IMR-90 (cell line): Measurements from ENCODE around the gene DENND1A. TPM values are rescaled to one million over a fixed set of nuclear protein-coding genes. Genes with fewer than 3 reads are reported as not detected.

Source experiments
- ATAC-seq: fragments of 200-7000 bp; cut with Tn5 transposase; 2 replicates; pipeline ENCODE4 v1.9.1; 2020; ENCODE audit warnings: low read depth, mild to moderate bottlenecking, moderate library complexity
- BruUV-seq: library from RNA; stranded (reverse); fragments of 400-500 nt; replicated peaks from 2 replicates; lab custom pipeline; 2021; lab: Mats Ljungman, UMichigan
- CTCF ChIA-PET: fragments of 300-600 bp; formaldehyde crosslinking; extraction: SDS; loops from one replicate; lab custom pipeline; 2021; ENCODE audit warnings: antibody characterized with exemption; lab: Yijun Ruan, JAX
- POLR2A ChIA-PET: fragments of 300-600 bp; sonication (Branson Sonifier 250); formaldehyde crosslinking; loops from one replicate; lab custom pipeline; 2022; ENCODE audit warnings: antibody characterized with exemption; ENCODE audit not compliant: unreplicated experiment; lab: Charles Lee
- DNase-seq: peaks from one replicate; pipeline ENCODE4 v3.0.0; 2013
- H2AFZ ChIP-seq: replicated peaks from 2 replicates; pipeline ENCODE3; 2013; ENCODE audit warnings: low read length, mild to moderate bottlenecking; ENCODE audit not compliant: poor library complexity
- H2AK5ac ChIP-seq: 2 replicates; pipeline ENCODE4 v1.6.1; 2013; ENCODE audit warnings: low read depth, low read length, inconsistent platforms
- H2AK9ac ChIP-seq: replicated peaks from 2 replicates; pipeline ENCODE3; 2013; ENCODE audit warnings: mild to moderate bottlenecking, low read depth, low read length, moderate library complexity; ENCODE audit not compliant: poor library complexity
- H2BK120ac ChIP-seq: 2 replicates; pipeline ENCODE4 v1.6.1; 2013; ENCODE audit warnings: low read depth, low read length, inconsistent platforms
- H2BK15ac ChIP-seq: 3 replicates; pipeline ENCODE4 v1.6.1; 2013; ENCODE audit warnings: low read depth, low read length, inconsistent platforms
- H2BK20ac ChIP-seq: 2 replicates; pipeline ENCODE4 v1.6.1; 2013; ENCODE audit warnings: low read depth, mild to moderate bottlenecking, inconsistent platforms, low read length, moderate library complexity
- H2BK5ac ChIP-seq: 2 replicates; pipeline ENCODE4 v1.6.1; 2013; ENCODE audit warnings: mild to moderate bottlenecking, low read depth, low read length, inconsistent platforms; ENCODE audit not compliant: poor library complexity, severe bottlenecking
- H3K14ac ChIP-seq: replicated peaks from 2 replicates; pipeline ENCODE4 v1.6.1; 2013; ENCODE audit warnings: low read depth, low read length, inconsistent platforms
- H3K18ac ChIP-seq: 2 replicates; pipeline ENCODE4 v1.6.1; 2013; ENCODE audit warnings: low read depth, low read length, control low read depth
- H3K23ac ChIP-seq: 2 replicates; pipeline ENCODE4 v1.6.1; 2013; ENCODE audit warnings: low read depth, low read length, inconsistent platforms
- H3K27ac ChIP-seq: 2 replicates; pipeline ENCODE4 v1.5.1; 2013; ENCODE audit warnings: mild to moderate bottlenecking, control low read depth, low read length; ENCODE audit not compliant: insufficient read depth
- H3K27me3 ChIP-seq: 2 replicates; pipeline ENCODE4 v1.6.1; 2013; ENCODE audit warnings: low read length; ENCODE audit not compliant: control insufficient read depth, insufficient read depth
- H3K36me3 ChIP-seq: 2 replicates; pipeline ENCODE4 v1.6.1; 2013; ENCODE audit warnings: low read length, mixed read lengths; ENCODE audit not compliant: control insufficient read depth, insufficient read depth
- H3K4ac ChIP-seq: 2 replicates; pipeline ENCODE4 v1.6.1; 2013; ENCODE audit warnings: low read depth, low read length, inconsistent platforms
- H3K4me1 ChIP-seq: 2 replicates; pipeline ENCODE4 v1.6.1; 2013; ENCODE audit warnings: low read length, mixed read lengths; ENCODE audit not compliant: control insufficient read depth, insufficient read depth
- H3K4me2 ChIP-seq: 2 replicates; pipeline ENCODE4 v1.6.1; 2013; ENCODE audit warnings: low read depth, mild to moderate bottlenecking, control low read depth, low read length, moderate library complexity
- H3K4me3 ChIP-seq: 2 replicates; pipeline ENCODE4 v1.5.1; 2013; ENCODE audit warnings: low read depth, mild to moderate bottlenecking, control low read depth, low read length, moderate library complexity; ENCODE audit not compliant: insufficient read depth
- H3K56ac ChIP-seq: 2 replicates; pipeline ENCODE4 v1.6.1; 2013; ENCODE audit warnings: low read length, inconsistent platforms; ENCODE audit not compliant: insufficient read depth; ENCODE audit errors: extremely low read depth
- H3K79me1 ChIP-seq, 2 experiments: 2 replicates each; pipeline ENCODE4 v1.6.1; 2013; ENCODE audit warnings: low read length in 2 of 2, inconsistent platforms in 1 of 2, low read depth in 1 of 2
- H3K9ac ChIP-seq: 2 replicates; pipeline ENCODE4 v1.6.1; 2013; ENCODE audit warnings: low read depth, low read length, control low read depth
- H3K9me1 ChIP-seq: 2 replicates; pipeline ENCODE4 v1.6.1; 2013; ENCODE audit warnings: low read length, inconsistent platforms; ENCODE audit not compliant: insufficient read depth
- H3K9me3 ChIP-seq: 2 replicates; pipeline ENCODE4 v1.6.1; 2013; ENCODE audit warnings: low read length; ENCODE audit not compliant: control insufficient read depth, insufficient read depth
- H4K20me1 ChIP-seq: 2 replicates; pipeline ENCODE4 v1.6.1; 2013; ENCODE audit warnings: low read length, inconsistent platforms; ENCODE audit not compliant: insufficient read depth
- H4K5ac ChIP-seq: 2 replicates; pipeline ENCODE4 v1.6.1; 2013; ENCODE audit warnings: mild to moderate bottlenecking, low read depth, low read length, control low read depth
- H4K8ac ChIP-seq, 2 experiments: 2 replicates each; pipeline ENCODE4 v1.6.1; 2013; ENCODE audit warnings: low read depth in 2 of 2, low read length in 2 of 2, control low read depth in 1 of 2, inconsistent platforms in 1 of 2
- H4K91ac ChIP-seq: 2 replicates; pipeline ENCODE4 v1.6.1; 2013; ENCODE audit warnings: low read depth, low read length, inconsistent platforms; ENCODE audit not compliant: insufficient read depth
- ELK1 ChIP-seq: fragments of 150-350 bp; IDR thresholded peaks from 2 replicates; pipeline ENCODE4 v1.6.1; 2016; ENCODE audit warnings: low read depth, mild to moderate bottlenecking, low read length, moderate library complexity, borderline replicate concordance
- MAFK ChIP-seq: IDR thresholded peaks from 2 replicates; pipeline ENCODE4 v1.6.1; 2012; ENCODE audit warnings: low read depth, low read length, improper control_type of control experiment
- MXI1 ChIP-seq: IDR thresholded peaks from 2 replicates; pipeline ENCODE4 v1.6.1; 2012; ENCODE audit warnings: low read depth, mild to moderate bottlenecking, low read length, moderate library complexity, borderline replicate concordance
- RAD21 ChIP-seq: IDR thresholded peaks from 2 replicates; pipeline ENCODE4 v1.6.1; 2012; ENCODE audit warnings: low read length, improper control_type of control experiment
- RFX5 ChIP-seq: IDR thresholded peaks from 2 replicates; pipeline ENCODE4 v1.8.0; 2012; ENCODE audit warnings: low read depth, mild to moderate bottlenecking, low read length, moderate library complexity
- WGBS, 2 experiments: methylation state at CpG; one replicate each; pipeline versions ENCODE4 v1.1.5 to v1.1.7; 2013; ENCODE audit warnings: missing lambda C conversion rate in 2 of 2; ENCODE audit not compliant: insufficient read length in 1 of 2; ENCODE audit errors: extremely low coverage in 2 of 2; 5-methylcytosine and 5-hydroxymethylcytosine counted together
- dilution Hi-C: fragments of 300-500 bp; cut with HindIII; formaldehyde crosslinking; loops from one replicate; pipeline ENCODE4 v1.14.3; 2018; ENCODE audit warnings: low sequenced_read_pairs; ENCODE audit not compliant: unreplicated experiment
- in situ Hi-C: fragments of 300-500 bp; cut with MboI; formaldehyde crosslinking; loops from 3 replicates; pipeline ENCODE4 v1.14.3; 2019; ENCODE audit warnings: low sequenced_read_pairs, inconsistent platforms, mixed read lengths
- intact Hi-C: fragments of 100-400 bp; cut with micrococcal nuclease; formaldehyde crosslinking; loops from 2 replicates; pipeline ENCODE4 v1.10.0; 2022
- polyA plus RNA-seq, 3 experiments: library from polyadenylated mRNA; depleted of rRNA; stranded (reverse); fragments of >200 nt; gene quantifications; 2 replicates each; pipeline ENCODE4 v1.2.3, GENCODE V29; 2012; ENCODE audit warnings: low replicate concordance in 1 of 3
- total RNA-seq: library from RNA; depleted of rRNA; stranded (reverse); fragments of >200 nt; gene quantifications from 2 replicates; pipeline ENCODE4 v1.2.3, GENCODE V29; 2012
- TF ChIP-seq, protein P1 (sequence below): conservative IDR thresholded peaks from 2 replicates; pipeline ENCODE4 v1.5.1; 2012; ENCODE audit warnings: mild to moderate bottlenecking, low read depth, low read length, improper control_type of control experiment

The DENND1A gene
- total and polyA plus RNA-seq, 2 of the 4 experiments (the other 2 are of a cell fraction), result 21.4 to 27.6 TPM

GRCh38 chr9:123548741-123549545 lies 381.0 kb downstream of the DENND1A start:
- Histone ChIP-seq H3K4ac (no peak overlapping the region), H3K14ac (no peak overlapping the region), H2BK15ac (no peak overlapping the region), H4K5ac (no peak overlapping the region), H3K27ac (no peak overlapping the region), H2AFZ (no peak overlapping the region), H3K27me3 (no peaks in the 10 kb centered on the region), H4K8ac (no peak overlapping the region), H4K20me1 (peaks cover 3% of the 10 kb centered on the region; the same call in 1 of the 2 replicates), H2AK5ac (no peak overlapping the region), H3K9me3 (no peaks in the 10 kb centered on the region), H2BK5ac (no peak overlapping the region), H2AK9ac (no peak overlapping the region), H3K4me1 (no peaks in the 10 kb centered on the region), H3K36me3 (no peaks in the 10 kb centered on the region), H2BK120ac (no peak overlapping the region), H3K23ac (no peak overlapping the region), H2BK20ac (no peak overlapping the region), H3K9me1 (no peaks in the 10 kb centered on the region), H3K56ac (no peak overlapping the region), H3K79me1 (no peaks in the 10 kb centered on the region), H3K18ac (no peak overlapping the region), H4K91ac (no peak overlapping the region), H3K9ac (no peak overlapping the region), H3K4me3 (no peak overlapping the region), H3K4me2 (no peak overlapping the region)
- intact Hi-C loops (loop anchor here (10.0 kb wide), 2 partner anchors 376 to 706 kb away; partner anchors contain the start of gene NEK6), dilution Hi-C loops (no loop called here), in situ Hi-C loops (loop anchor here (10.0 to 25.0 kb wide), 2 partner anchors 486 to 763 kb away; no protein-coding TSS in a partner anchor)
- TF ChIP-seq RFX5 (no peak), MAFK (no peak), ELK1 (no peak), RAD21 (no peak), MXI1 (no peak)
- TF ChIP-seq, protein P1, sequence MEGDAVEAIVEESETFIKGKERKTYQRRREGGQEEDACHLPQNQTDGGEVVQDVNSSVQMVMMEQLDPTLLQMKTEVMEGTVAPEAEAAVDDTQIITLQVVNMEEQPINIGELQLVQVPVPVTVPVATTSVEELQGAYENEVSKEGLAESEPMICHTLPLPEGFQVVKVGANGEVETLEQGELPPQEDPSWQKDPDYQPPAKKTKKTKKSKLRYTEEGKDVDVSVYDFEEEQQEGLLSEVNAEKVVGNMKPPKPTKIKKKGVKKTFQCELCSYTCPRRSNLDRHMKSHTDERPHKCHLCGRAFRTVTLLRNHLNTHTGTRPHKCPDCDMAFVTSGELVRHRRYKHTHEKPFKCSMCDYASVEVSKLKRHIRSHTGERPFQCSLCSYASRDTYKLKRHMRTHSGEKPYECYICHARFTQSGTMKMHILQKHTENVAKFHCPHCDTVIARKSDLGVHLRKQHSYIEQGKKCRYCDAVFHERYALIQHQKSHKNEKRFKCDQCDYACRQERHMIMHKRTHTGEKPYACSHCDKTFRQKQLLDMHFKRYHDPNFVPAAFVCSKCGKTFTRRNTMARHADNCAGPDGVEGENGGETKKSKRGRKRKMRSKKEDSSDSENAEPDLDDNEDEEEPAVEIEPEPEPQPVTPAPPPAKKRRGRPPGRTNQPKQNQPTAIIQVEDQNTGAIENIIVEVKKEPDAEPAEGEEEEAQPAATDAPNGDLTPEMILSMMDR, result no peak
- ATAC-seq (no peak), DNase-seq (no peak)
- ChIA-PET CTCF (no interaction called here), POLR2A (no interaction called here)
- no CpG with 5 or more reads among the region's 9 CpGs for WGBS, 2 experiments
- BruUV-seq, result no TSS peak
